Thoracic aorta (tissue), 2 donors: ENCODE measurements around the gene JAKMIP2. TPM values are rescaled to one million over a fixed set of nuclear protein-coding genes. Genes with fewer than 3 reads are reported as not detected.

Source experiments
- ATAC-seq: fragments of 150-250 bp; one replicate; pipeline ENCODE4 v1.8.0; 2017; ENCODE audit warnings: low read depth; ENCODE audit not compliant: insufficient number of reproducible peaks, low FRiP score
- DNase-seq: peaks from one replicate; pipeline ENCODE4 v3.0.0-alpha.2; 2020; ENCODE audit warnings: low spot score
- H3K27ac ChIP-seq, 2 donors: fragments of 200-600 bp; sonication (generic); 1 replicate in 1 of 2; 2 replicates in 1 of 2; pipeline ENCODE4 v1.5.1; 2016; ENCODE audit warnings: mild to moderate bottlenecking in 2 of 2, moderate library complexity in 2 of 2
- H3K27me3 ChIP-seq: fragments of 200-600 bp; sonication (generic); replicated peaks from 2 replicates; pipeline ENCODE4 v1.6.0; 2016; ENCODE audit warnings: mild to moderate bottlenecking; ENCODE audit not compliant: insufficient read depth
- H3K36me3 ChIP-seq: fragments of 200-600 bp; sonication (generic); one replicate; pipeline ENCODE4 v1.5.1; 2016
- H3K4me1 ChIP-seq, 2 donors: fragments of 200-600 bp; sonication (generic); 1 replicate in 1 of 2; 2 replicates in 1 of 2; pipeline versions ENCODE4 v1.5.1 to v1.6.0; 2016; ENCODE audit warnings: low read depth in 2 of 2, mild to moderate bottlenecking in 1 of 2; ENCODE audit not compliant: control insufficient read depth in 1 of 2
- H3K4me3 ChIP-seq: fragments of 200-600 bp; sonication (generic); 2 replicates; pipeline ENCODE4 v1.5.1; 2016; ENCODE audit warnings: mild to moderate bottlenecking
- H3K9me3 ChIP-seq: fragments of 200-600 bp; sonication (generic); 2 replicates; pipeline ENCODE4 v1.5.1; 2016
- CTCF ChIP-seq: fragments of 200-600 bp; sonication (generic); IDR thresholded peaks from one replicate; pipeline ENCODE4 v1.5.1; 2019; ENCODE audit warnings: antibody characterized with exemption
- total RNA-seq, 2 donors: library from RNA; depleted of rRNA; stranded (reverse); fragments of >200 nt; gene quantifications; one replicate each; pipeline versions ENCODE4 v1.1.0 to v1.2.3, GENCODE V29; 2016

Gene JAKMIP2
- total RNA-seq, 2 donors from 2014 or later = 0.49 to 1.6 TPM

GRCh38 chr5:147673266-147673665, 109.3 kb downstream of the JAKMIP2 start:
- ATAC-seq = no peak
- TF ChIP-seq CTCF = no peak
- no peak overlapping the region for H3K4me3 ChIP-seq
- no peak overlapping the region for H3K27ac ChIP-seq
- no peaks in the 10 kb centered on the region for H3K9me3 ChIP-seq
- DNase-seq = no peak
- H3K4me1 ChIP-seq = peaks cover 0 to 16% of the 10 kb centered on the region in 2 donors
- no peaks in the 10 kb centered on the region for H3K36me3 ChIP-seq
- no peaks in the 10 kb centered on the region for H3K27me3 ChIP-seq

GRCh38 chr5:147671365-147671764, 111.2 kb downstream of the JAKMIP2 start:
- no peak overlapping the region for H3K4me3 ChIP-seq
- no peak overlapping the region for H3K27ac ChIP-seq
- no peaks in the 10 kb centered on the region for H3K36me3 ChIP-seq
- no peaks in the 10 kb centered on the region for H3K27me3 ChIP-seq
- no peak for TF ChIP-seq CTCF
- peaks cover 0 to 16% of the 10 kb centered on the region in 2 donors for H3K4me1 ChIP-seq
- DNase-seq (no peak), ATAC-seq (no peak)
- H3K9me3 ChIP-seq = no peaks in the 10 kb centered on the region

GRCh38 chr5:147670815-147671214, 111.7 kb downstream of the JAKMIP2 start:
- H3K4me1 ChIP-seq = peaks cover 0 to 16% of the 10 kb centered on the region in 2 donors
- H3K4me3 ChIP-seq = no peak overlapping the region
- TF ChIP-seq CTCF = no peak
- DNase-seq = no peak
- no peaks in the 10 kb centered on the region for H3K27me3 ChIP-seq
- H3K36me3 ChIP-seq = no peaks in the 10 kb centered on the region
- ATAC-seq = no peak
- no peak overlapping the region for H3K27ac ChIP-seq
- H3K9me3 ChIP-seq = no peaks in the 10 kb centered on the region

DNA sequence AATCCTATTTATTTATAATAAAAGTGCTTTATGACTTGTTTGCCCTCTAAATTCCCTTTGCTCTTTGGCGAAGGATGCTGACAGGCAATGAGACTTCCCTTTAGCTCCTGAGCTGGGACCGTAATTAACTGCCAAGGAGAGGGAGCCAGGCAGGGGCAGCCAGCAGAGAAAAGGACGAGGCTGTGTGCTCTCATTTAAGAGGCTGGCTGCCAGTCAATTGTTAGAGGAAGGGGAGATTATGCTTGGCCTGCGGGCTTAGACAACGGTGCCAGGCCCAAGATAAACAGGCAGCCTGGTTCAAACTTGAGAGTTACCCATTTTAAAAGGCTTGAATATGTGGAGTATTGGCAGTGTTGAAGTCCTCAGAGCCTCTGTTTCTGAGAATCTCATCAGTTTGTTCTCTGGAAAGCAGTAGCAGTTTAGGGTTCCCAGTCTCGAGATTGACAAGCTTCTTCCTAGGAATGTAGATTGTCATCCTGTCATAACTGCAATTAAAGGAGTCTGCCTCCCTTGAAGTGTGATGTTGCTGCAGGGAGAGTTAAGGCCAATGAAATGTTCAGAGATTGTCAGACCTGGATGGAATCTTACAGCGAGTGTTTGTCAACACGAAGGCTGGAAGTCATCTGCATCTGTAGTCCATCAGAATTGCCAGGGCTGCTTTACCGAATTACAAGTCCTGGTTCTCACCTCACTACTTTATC, 113.2 kb downstream of the JAKMIP2 start:
- no peaks in the 10 kb centered on the region for H3K36me3 ChIP-seq
- H3K4me3 ChIP-seq = no peak overlapping the region
- no peaks in the 10 kb centered on the region for H3K9me3 ChIP-seq
- TF ChIP-seq CTCF = no peak
- no peak for DNase-seq
- H3K27me3 ChIP-seq = no peaks in the 10 kb centered on the region
- no peak for ATAC-seq
- H3K27ac ChIP-seq = no peak overlapping the region
- H3K4me1 ChIP-seq = peaks cover 0 to 16% of the 10 kb centered on the region in 2 donors

GRCh38 chr5:147668385-147668784, 114.1 kb downstream of the JAKMIP2 start:
- no peak for TF ChIP-seq CTCF

More at GRCh38 chr5:147668385-147668784, 114.1 kb downstream of the JAKMIP2 start:
- Histone ChIP-seq H3K4me3 (no peak overlapping the region), H3K9me3 (no peaks in the 10 kb centered on the region), H3K27ac (no peak overlapping the region), H3K36me3 (no peaks in the 10 kb centered on the region), H3K4me1 (peaks cover 0 to 16% of the 10 kb centered on the region in 2 donors), H3K27me3 (no peaks in the 10 kb centered on the region)
- DNase-seq = no peak
- ATAC-seq = no peak
